ENCODE measurements around the gene ARID1A. TPM values are rescaled to one million over a fixed set of nuclear protein-coding genes. Genes with fewer than 3 reads are reported as not detected.

ARID1A gene
- total RNA-seq, 2 experiments from 2014 or later = 73.1 to 112 TPM

- ChIA-PET CTCF (interaction anchor here (0.7 to 2.9 kb wide), 5 partner anchors 34 to 137 kb away, joined by 3 to 19 read pairs (median 5); no protein-coding TSS in a partner anchor), POLR2A (interaction anchor here (0.9 to 1.9 kb wide), 5 partner anchors 18 to 125 kb away, joined by 4 to 11 read pairs (median 5); no protein-coding TSS in a partner anchor)
- intact Hi-C loops (cut with DNase I, micrococcal nuclease) = no loop called here
- peaks cover 62% of the 10 kb centered on the region for H3K36me3 Mint-ChIP-seq (ENCODE audit: low read depth)
- peak overlapping the region; percentile 71 for H3K27ac Mint-ChIP-seq
- H3K27me3 Mint-ChIP-seq = no peaks in the 10 kb centered on the region
- H3K4me1 Mint-ChIP-seq = peaks cover 87% of the 10 kb centered on the region
- ATAC-seq = no peak
- no peak for DNase-seq
- H3K9me3 Mint-ChIP-seq (ENCODE audit: low read depth) = no peaks in the 10 kb centered on the region
- H3K4me3 Mint-ChIP-seq = no peak overlapping the region
Observed at GRCh38 chr1:26740023-26740634, 44.3 kb downstream of the ARID1A start.

DNA sequence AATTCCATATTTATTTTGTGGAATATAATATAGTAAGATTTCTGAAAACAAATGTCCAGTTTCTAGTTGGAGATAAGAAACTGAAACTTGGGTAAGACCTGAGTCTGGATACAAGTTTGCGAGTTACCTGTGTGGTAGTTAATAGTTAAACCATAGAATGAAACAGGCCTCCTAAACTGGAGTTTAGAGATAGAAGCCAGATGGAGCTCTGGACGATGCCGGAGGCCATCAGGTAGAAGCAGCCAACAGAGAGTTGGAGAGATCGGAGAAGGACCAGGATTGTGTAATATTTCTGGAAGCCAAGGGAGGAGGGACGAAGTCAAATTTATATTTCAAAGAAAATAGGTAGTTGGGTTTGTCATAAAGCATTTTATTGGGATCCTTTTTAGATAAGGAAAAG lies 45.1 kb downstream of the ARID1A start:
- peak overlapping the region; percentile 27 for H3K27ac Mint-ChIP-seq
- no peak overlapping the region for H3K4me3 Mint-ChIP-seq
- no peaks in the 10 kb centered on the region for H3K9me3 Mint-ChIP-seq (ENCODE audit: low read depth)
- H3K36me3 Mint-ChIP-seq (ENCODE audit: low read depth) = peaks cover 61% of the 10 kb centered on the region
- ChIA-PET POLR2A (no interaction called here), CTCF (interaction anchor here (0.6 to 2.9 kb wide), 4 partner anchors 35 to 132 kb away, joined by 4 to 19 read pairs (median 8); no protein-coding TSS in a partner anchor)
- DNase-seq (no peak), ATAC-seq (no peak)
- H3K4me1 Mint-ChIP-seq = peaks cover 90% of the 10 kb centered on the region
- H3K27me3 Mint-ChIP-seq = no peaks in the 10 kb centered on the region
- intact Hi-C loops (cut with DNase I, micrococcal nuclease) = loop anchor here in 1 of 2 experiments (1.0 kb wide), 1 partner anchor 12 kb away; no protein-coding TSS in a partner anchor

DNA sequence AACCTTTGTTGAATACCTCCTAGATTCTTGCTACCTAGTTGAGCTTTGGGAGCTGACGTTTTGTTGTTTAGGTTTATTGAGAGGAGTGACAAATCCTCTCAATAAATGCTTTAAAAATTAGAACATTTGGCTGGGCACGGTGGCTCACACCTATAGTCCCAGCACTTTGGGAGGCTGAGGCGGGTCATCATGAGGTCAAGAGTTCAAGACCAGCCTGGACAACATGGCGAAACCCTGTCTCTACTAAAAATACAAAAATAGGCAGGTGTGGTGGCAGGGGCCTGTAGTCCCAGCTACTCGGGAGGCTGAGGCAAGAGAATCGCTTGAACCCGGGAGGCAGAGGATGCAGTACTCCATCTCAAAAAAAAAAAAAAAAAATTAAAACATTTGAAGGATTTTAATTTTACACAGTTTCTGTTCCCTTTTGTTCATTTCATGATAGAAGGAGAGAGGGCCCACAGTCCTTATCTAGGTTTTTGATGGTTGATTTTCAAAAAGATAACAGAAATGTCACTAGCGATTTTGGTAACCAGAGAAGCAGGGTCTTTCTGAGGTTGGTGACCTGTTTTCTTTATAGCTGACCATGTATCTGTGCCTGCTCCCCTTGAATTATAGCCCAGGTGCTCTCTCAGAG lies 47.7 kb downstream of the ARID1A start:
- DNase-seq (no peak), ATAC-seq (no peak)
- Mint-ChIP-seq H3K9me3 (ENCODE audit: low read depth) (no peaks in the 10 kb centered on the region), H3K27me3 (no peaks in the 10 kb centered on the region), H3K36me3 (ENCODE audit: low read depth) (peaks cover 73% of the 10 kb centered on the region), H3K4me1 (peaks cover 97% of the 10 kb centered on the region), H3K4me3 (peak overlapping the region; percentile 67), H3K27ac (peak overlapping the region; percentile 97)
- ChIA-PET POLR2A (interaction anchor here (0.6 to 2.6 kb wide), 7 partner anchors 20 to 52 kb away, joined by 4 to 26 read pairs (median 7); partner anchors contain the start of gene PIGV), CTCF (interaction anchor here (1.0 to 6.3 kb wide), 12 partner anchors 13 to 253 kb away, joined by 3 to 45 read pairs (median 4); partner anchors contain the start of gene PIGV)
- intact Hi-C loops (cut with DNase I, micrococcal nuclease) = loop anchor here (1.0 kb wide), 7 partner anchors 22 to 243 kb away; partner anchors contain the start of gene PIGV (in 1 of the 2)

GRCh38 chr1:26744075-26744959 lies 48.5 kb downstream of the ARID1A start:
- Mint-ChIP-seq H3K4me3 (peak overlapping the region; percentile 67), H3K36me3 (ENCODE audit: low read depth) (peaks cover 74% of the 10 kb centered on the region), H3K27ac (peak overlapping the region; percentile 97), H3K27me3 (no peaks in the 10 kb centered on the region), H3K9me3 (ENCODE audit: low read depth) (no peaks in the 10 kb centered on the region), H3K4me1 (peaks cover 93% of the 10 kb centered on the region)
- peak; percentile 93 for ATAC-seq
- DNase-seq = peak; percentile 90
- POLR2A ChIA-PET = interaction anchor here (0.6 to 2.6 kb wide), 11 partner anchors 9 to 52 kb away, joined by 3 to 26 read pairs (median 6); partner anchors contain the start of gene PIGV
- CTCF ChIA-PET = interaction anchor here (0.6 to 6.3 kb wide), 17 partner anchors 20 to 274 kb away, joined by 3 to 45 read pairs (median 4); partner anchors contain the start of gene PIGV
- intact Hi-C loops (cut with DNase I, micrococcal nuclease) = loop anchor here (1.0 kb wide), 7 partner anchors 23 to 244 kb away; partner anchors contain the start of gene PIGV (in 1 of the 2)

GRCh38 chr1:26745191-26745590 lies 49.4 kb downstream of the ARID1A start:
- no peak for ATAC-seq
- peaks cover 72% of the 10 kb centered on the region for H3K36me3 Mint-ChIP-seq (ENCODE audit: low read depth)
- no peaks in the 10 kb centered on the region for H3K9me3 Mint-ChIP-seq (ENCODE audit: low read depth)
- H3K27me3 Mint-ChIP-seq = no peaks in the 10 kb centered on the region
- ChIA-PET CTCF (interaction anchor here (0.6 to 6.3 kb wide), 12 partner anchors 17 to 143 kb away, joined by 3 to 45 read pairs (median 6); partner anchors contain the start of gene PIGV), POLR2A (interaction anchor here (1.0 to 2.4 kb wide), 4 partner anchors 14 to 53 kb away, joined by 3 to 12 read pairs (median 6); partner anchors contain the start of gene PIGV)
- peak overlapping the region; percentile 67 for H3K4me3 Mint-ChIP-seq
- intact Hi-C loops (cut with DNase I, micrococcal nuclease) = no loop called here
- H3K4me1 Mint-ChIP-seq = peaks cover 92% of the 10 kb centered on the region
- peak overlapping the region; percentile 97 for H3K27ac Mint-ChIP-seq
- no peak for DNase-seq

- no peaks in the 10 kb centered on the region for H3K27me3 Mint-ChIP-seq
- no peak overlapping the region for H3K4me3 Mint-ChIP-seq
- peaks cover 67% of the 10 kb centered on the region for H3K36me3 Mint-ChIP-seq (ENCODE audit: low read depth)
- intact Hi-C loops (cut with DNase I, micrococcal nuclease) = no loop called here
- ATAC-seq (no peak), DNase-seq (no peak)
- H3K4me1 Mint-ChIP-seq = peaks cover 92% of the 10 kb centered on the region
- CTCF ChIA-PET = interaction anchor here (0.8 to 6.3 kb wide), 6 partner anchors 12 to 148 kb away, joined by 3 to 45 read pairs (median 4); partner anchors contain the start of gene PIGV
- H3K9me3 Mint-ChIP-seq (ENCODE audit: low read depth) = no peaks in the 10 kb centered on the region
- POLR2A ChIA-PET = interaction anchor here (0.6 kb wide), 1 partner anchor 44 kb away, joined by 3 read pairs; no protein-coding TSS in a partner anchor
- H3K27ac Mint-ChIP-seq = peak overlapping the region; percentile 72
Observed at GRCh38 chr1:26747048-26747447, 51.2 kb downstream of the ARID1A start.

GRCh38 chr1:26748351-26748750 lies 52.5 kb downstream of the ARID1A start:
- no peaks in the 10 kb centered on the region for H3K9me3 Mint-ChIP-seq (ENCODE audit: low read depth)
- H3K36me3 Mint-ChIP-seq (ENCODE audit: low read depth) = peaks cover 67% of the 10 kb centered on the region
- ChIA-PET POLR2A (no interaction called here), CTCF (interaction anchor here (0.9 to 6.3 kb wide), 4 partner anchors 18 to 41 kb away, joined by 3 to 45 read pairs (median 3); partner anchors contain the start of gene PIGV)
- intact Hi-C loops (cut with DNase I, micrococcal nuclease) = no loop called here
- no peak overlapping the region for H3K4me3 Mint-ChIP-seq
- DNase-seq (no peak), ATAC-seq (no peak)
- no peaks in the 10 kb centered on the region for H3K27me3 Mint-ChIP-seq
- H3K4me1 Mint-ChIP-seq = peaks cover 92% of the 10 kb centered on the region
- peak overlapping the region; percentile 72 for H3K27ac Mint-ChIP-seq

GRCh38 chr1:26749458-26749857 lies 53.6 kb downstream of the ARID1A start:
- no peak overlapping the region for H3K27ac Mint-ChIP-seq
- H3K27me3 Mint-ChIP-seq = no peaks in the 10 kb centered on the region
- ChIA-PET CTCF (interaction anchor here (1.2 kb wide), 2 partner anchors 32 to 60 kb away, joined by 3 read pairs; no protein-coding TSS in a partner anchor), POLR2A (interaction anchor here (0.5 kb wide), 1 partner anchor 136 kb away, joined by 3 read pairs; no protein-coding TSS in a partner anchor)
- ATAC-seq = no peak
- H3K4me3 Mint-ChIP-seq = no peak overlapping the region
- H3K9me3 Mint-ChIP-seq (ENCODE audit: low read depth) = no peaks in the 10 kb centered on the region
- intact Hi-C loops (cut with DNase I, micrococcal nuclease) = no loop called here
- no peak for DNase-seq
- peaks cover 89% of the 10 kb centered on the region for H3K4me1 Mint-ChIP-seq
- peaks cover 65% of the 10 kb centered on the region for H3K36me3 Mint-ChIP-seq (ENCODE audit: low read depth)

DNA sequence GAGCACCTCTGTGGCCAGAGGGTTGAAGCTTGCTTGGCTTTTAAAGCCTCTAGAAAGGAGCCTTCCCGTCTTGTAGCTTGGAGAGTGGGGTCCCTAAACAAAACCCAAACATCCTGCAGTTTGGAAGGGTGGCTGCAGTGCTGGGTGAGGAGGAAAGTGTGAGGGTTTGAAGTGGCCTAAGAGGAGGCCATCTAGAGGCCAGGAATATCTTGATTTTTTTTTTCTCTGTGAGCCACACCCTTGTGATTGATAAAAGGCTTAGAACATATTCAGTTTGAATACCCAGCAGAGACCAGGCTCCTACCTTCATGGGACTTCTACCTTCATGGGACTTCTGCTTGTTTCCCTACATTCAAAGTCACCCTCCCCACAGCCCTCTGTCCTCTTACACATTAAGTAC lies 54.6 kb downstream of the ARID1A start:
- Mint-ChIP-seq H3K27ac (peak overlapping the region; percentile 66), H3K4me3 (no peak overlapping the region), H3K27me3 (no peaks in the 10 kb centered on the region), H3K4me1 (peaks cover 82% of the 10 kb centered on the region), H3K9me3 (ENCODE audit: low read depth) (no peaks in the 10 kb centered on the region), H3K36me3 (ENCODE audit: low read depth) (peaks cover 59% of the 10 kb centered on the region)
- intact Hi-C loops (cut with DNase I, micrococcal nuclease) = no loop called here
- POLR2A ChIA-PET = no interaction called here
- ATAC-seq (no peak), DNase-seq (no peak)
- CTCF ChIA-PET = interaction anchor here (1.2 to 1.5 kb wide), 3 partner anchors 15 to 73 kb away, joined by 3 to 4 read pairs (median 3); no protein-coding TSS in a partner anchor

DNA sequence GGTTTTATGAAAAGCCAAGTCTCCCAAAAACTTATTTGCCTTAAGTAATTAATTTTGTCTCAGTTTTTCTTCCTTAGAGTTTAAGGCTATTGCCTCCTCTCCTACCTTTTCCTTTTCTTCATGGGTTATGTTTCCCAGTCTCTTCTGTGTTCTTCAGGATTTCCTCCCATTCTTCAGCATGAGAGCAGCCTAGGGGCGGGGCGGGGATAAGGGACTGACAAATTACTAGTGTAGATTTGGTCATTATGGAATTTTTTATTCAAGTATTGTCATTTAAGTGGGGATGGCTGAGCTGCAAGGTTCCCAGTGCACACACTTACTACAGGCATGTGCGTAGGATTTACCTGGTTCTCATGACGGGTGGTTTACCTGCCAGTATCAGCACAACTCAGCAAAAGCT lies 56.7 kb downstream of the ARID1A start:
- peaks cover 52% of the 10 kb centered on the region for H3K36me3 Mint-ChIP-seq (ENCODE audit: low read depth)
- no peak overlapping the region for H3K4me3 Mint-ChIP-seq
- intact Hi-C loops (cut with DNase I, micrococcal nuclease) = no loop called here
- H3K27me3 Mint-ChIP-seq = no peaks in the 10 kb centered on the region
- CTCF ChIA-PET = no interaction called here
- H3K9me3 Mint-ChIP-seq (ENCODE audit: low read depth) = no peaks in the 10 kb centered on the region
- H3K4me1 Mint-ChIP-seq = peaks cover 63% of the 10 kb centered on the region
- H3K27ac Mint-ChIP-seq = peak overlapping the region; percentile 12
- POLR2A ChIA-PET = interaction anchor here (0.6 kb wide), 1 partner anchor 8 kb away, joined by 4 read pairs; no protein-coding TSS in a partner anchor
- DNase-seq (no peak), ATAC-seq (no peak)

All from activated CD4-positive, alpha-beta T cell treated with anti-CD3 and anti-CD28 coated beads for 36 hours (primary cell).